Skeletal muscle cell (primary cell): ENCODE data around the gene OPHN1.
"Not testable (repeated sequence)": the region's sequence is repeated elsewhere in the genome, so short reads cannot be mapped to it uniquely, and the experiment has no call there.

Source experiments
- DNase-seq: peaks from one replicate; pipeline ENCODE4 v3.0.0-alpha.2; 2010; ENCODE audit warnings: low read depth
- H3K4me3 ChIP-seq: 2 replicates; pipeline ENCODE4 v1.5.1; 2011; ENCODE audit warnings: low read depth, mild to moderate bottlenecking, control low read depth, low read length, moderate library complexity

OPHN1 gene

DNA sequence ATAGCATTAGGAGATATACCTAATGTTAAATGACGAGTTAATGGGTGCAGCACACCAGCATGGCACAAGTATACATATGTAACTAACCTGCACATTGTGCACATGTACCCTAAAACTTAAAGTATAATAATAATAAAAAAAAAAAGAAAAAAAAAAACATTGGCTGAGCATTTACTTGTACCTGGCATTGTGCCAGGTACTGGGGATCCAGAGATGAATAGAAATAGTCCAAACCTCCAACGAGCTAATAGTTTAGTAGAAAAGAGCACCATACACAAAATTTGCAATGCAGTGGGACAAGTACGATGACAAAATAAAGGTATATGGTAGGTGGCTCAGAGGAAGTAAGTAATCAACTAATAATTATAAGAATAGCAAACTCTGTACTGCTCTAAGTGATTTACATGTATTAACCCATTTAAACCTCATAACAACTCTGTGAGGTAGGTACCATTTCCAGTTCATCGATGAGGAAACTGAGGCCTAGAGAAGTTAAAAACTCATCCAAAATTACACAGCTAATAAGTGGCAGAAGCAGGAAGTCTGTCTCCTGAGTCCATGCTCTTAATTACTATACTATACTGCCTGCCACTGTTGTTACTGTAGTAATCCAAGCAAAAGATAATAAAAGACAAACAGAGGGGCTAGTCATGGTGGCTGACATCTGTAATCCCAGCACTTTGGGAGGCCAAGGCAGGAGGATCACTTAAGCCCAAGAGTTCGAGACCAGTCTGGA is 319.3 kb downstream of the OPHN1 start:
- no peak for DNase-seq
- H3K4me3 ChIP-seq = no peak overlapping the region

- no peak for DNase-seq
- H3K4me3 ChIP-seq = no peak overlapping the region
These were observed 321.0 kb downstream of the OPHN1 start for GRCh38 chrX:68112321-68112720.

- no peak overlapping the region for H3K4me3 ChIP-seq
- DNase-seq = no peak
These were observed 324.1 kb downstream of the OPHN1 start for GRCh38 chrX:68109162-68109561.

- H3K4me3 ChIP-seq = no peak overlapping the region
- DNase-seq = no peak
These were observed 334.9 kb downstream of the OPHN1 start for GRCh38 chrX:68098431-68098830.

- no peak for DNase-seq
- H3K4me3 ChIP-seq = no peak overlapping the region
These were observed 343.0 kb downstream of the OPHN1 start for GRCh38 chrX:68090266-68090665.

DNA sequence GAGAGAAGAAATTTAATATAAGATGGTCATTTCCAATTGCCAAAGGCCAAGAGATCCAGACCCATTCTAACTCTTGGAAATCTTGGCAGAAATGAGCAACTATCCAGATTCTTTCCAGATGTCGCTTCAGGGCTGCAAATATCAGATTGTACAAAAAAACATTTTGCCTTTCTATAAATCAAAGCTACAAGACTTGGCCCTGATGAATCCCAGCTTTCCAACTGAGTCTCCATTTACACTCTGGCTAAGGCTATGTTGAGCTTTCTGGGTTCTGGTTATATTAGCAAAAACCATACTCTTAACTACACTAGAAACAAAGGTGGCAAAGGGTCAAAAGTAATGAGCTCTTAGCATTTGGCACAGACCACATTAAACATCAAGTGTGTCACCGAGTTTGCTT is 345.8 kb downstream of the OPHN1 start:
- no peak overlapping the region for H3K4me3 ChIP-seq
- no peak for DNase-seq

GRCh38 chrX:68086709-68087108 is 346.6 kb downstream of the OPHN1 start:
- DNase-seq = no peak

GRCh38 chrX:68084765-68085164 is 348.5 kb downstream of the OPHN1 start:
- peak; percentile 15 for DNase-seq

More at GRCh38 chrX:68086709-68087108, 346.6 kb downstream of the OPHN1 start:
- no peak overlapping the region for H3K4me3 ChIP-seq

DNA sequence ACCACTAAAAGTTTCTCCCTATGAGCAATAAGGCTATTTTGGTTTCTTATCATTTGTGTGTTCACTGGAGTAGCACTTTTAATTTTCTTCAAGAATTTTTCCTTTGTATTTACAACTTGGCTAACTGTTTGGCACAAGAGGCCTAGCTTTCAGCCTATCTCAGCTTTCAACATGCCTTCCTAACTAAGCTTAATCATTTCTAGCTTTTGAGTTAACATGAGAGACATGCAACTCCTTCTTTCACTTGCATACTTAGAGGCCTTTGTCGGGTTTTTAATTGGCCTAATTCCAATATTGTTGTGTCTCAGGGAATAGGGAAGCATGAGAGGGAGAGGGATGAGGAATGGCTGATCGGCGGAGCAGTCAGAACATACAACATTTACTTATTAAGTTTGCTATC is 349.8 kb downstream of the OPHN1 start:
- DNase-seq = no peak
- H3K4me3 ChIP-seq = no peak overlapping the region

More at GRCh38 chrX:68084765-68085164, 348.5 kb downstream of the OPHN1 start:
- H3K4me3 ChIP-seq = no peak overlapping the region

DNA sequence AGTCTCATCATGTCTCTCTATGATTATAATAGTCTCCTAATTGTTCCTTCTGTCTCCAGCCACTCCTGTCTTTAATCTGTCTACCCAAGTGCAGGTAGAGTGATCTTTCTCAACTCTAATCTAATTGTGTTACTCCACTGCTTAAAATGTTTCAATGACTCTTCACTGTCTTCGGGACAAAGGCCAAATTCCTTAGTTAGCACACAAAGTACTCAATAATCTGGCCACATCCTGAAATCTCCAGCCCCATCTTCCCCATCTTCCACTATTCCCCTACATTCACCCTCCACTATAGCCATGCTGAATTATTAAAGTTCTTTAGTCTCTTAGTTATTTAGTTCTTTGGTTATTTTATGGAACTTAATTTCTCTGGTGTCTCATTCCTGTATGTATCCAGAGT is 353.3 kb downstream of the OPHN1 start:
- no peak overlapping the region for H3K4me3 ChIP-seq
- no peak for DNase-seq

DNA sequence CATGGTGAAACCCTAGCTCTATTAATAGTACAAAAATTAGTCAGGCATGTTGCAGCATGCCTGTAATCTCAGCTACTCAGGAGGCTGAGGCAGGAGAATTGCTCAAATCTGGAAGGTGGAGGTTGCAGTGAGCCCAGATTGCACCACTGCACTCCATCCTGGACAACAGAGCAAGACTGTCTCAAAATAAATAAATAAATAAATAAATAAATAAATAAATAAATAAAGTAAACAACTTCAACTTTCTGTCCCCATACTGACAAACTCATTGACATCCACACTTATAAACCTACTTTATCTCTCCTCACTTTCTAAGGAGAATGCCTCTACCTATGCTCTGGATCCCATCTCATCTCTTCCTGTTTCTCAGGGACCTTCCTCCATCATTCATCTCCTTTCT is 354.5 kb downstream of the OPHN1 start:
- not testable (repeated sequence) for DNase-seq, H3K4me3 ChIP-seq

- no peak for DNase-seq
- H3K4me3 ChIP-seq = no peak overlapping the region
These were observed 355.9 kb downstream of the OPHN1 start for GRCh38 chrX:68077378-68077777.

GRCh38 chrX:68072041-68072440 is 361.3 kb downstream of the OPHN1 start:
- DNase-seq = peak; percentile 12
- H3K4me3 ChIP-seq = no peak overlapping the region

- not testable (repeated sequence) for DNase-seq, H3K4me3 ChIP-seq
These were observed 363.2 kb downstream of the OPHN1 start for GRCh38 chrX:68070119-68070518.

GRCh38 chrX:68061206-68061535 is 372.1 kb downstream of the OPHN1 start:
- no peak for DNase-seq
- no peak overlapping the region for H3K4me3 ChIP-seq

- no peak overlapping the region for H3K4me3 ChIP-seq
- no peak for DNase-seq
These were observed 372.6 kb downstream of the OPHN1 start for GRCh38 chrX:68060506-68061205.

DNA sequence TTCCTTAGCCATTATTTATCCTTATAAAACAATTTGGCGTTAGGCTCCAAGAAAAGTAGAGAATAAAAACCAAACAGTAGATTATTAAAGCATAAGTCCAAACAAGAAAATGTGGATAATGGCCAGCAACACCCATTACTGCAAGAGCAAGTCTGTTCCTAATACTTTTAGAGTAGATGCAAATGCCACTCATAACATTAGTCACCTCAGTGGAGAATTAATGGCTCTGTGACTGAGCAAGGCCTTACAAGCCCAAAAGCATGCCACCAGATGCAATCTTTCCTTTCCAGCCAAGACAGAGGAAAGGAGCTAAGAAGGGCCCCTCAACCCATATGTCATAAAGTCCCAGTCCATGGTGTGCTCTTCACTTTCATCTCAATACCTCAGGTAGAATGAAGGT is 373.8 kb downstream of the OPHN1 start:
- no peak overlapping the region for H3K4me3 ChIP-seq
- DNase-seq = no peak

DNA sequence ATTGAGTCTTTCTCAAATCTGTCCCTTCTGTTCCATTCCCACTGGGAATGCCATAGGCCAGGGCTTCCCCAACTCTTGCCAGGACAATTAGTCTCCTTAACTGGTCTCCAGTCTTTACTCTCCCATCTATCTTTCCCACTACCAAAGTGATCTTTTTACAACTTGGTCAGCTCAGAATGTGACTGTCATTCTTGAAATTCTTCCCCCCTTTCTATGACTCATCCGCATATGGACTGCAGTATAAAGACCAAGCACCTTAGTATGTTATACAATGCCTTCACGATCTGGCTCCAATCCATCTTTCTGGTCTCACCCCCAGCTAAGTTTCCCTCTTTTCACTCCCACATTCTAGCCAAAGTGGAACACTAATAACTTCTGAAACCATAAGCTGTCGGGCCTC is 383.8 kb downstream of the OPHN1 start:
- no peak for DNase-seq
- no peak overlapping the region for H3K4me3 ChIP-seq

DNA sequence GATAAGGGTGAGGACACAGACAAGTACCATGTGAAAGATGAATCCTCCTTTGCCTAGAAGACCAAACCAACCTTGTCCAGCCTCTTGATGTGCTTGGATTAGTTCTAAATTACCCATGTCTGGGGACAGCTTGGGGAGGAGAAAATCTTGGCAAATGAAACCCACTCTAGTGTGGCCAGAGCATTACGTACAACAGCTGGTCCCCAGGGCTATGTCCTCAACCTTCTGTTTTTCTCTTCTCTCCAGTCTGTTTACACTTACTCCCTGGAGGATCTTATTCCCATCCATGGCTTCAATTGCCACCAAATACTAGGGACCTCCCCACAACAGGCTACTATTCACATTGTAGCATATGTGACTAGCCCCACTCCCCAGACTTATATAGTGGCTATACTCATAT is 384.5 kb downstream of the OPHN1 start:
- no peak overlapping the region for H3K4me3 ChIP-seq
- DNase-seq = no peak

DNA sequence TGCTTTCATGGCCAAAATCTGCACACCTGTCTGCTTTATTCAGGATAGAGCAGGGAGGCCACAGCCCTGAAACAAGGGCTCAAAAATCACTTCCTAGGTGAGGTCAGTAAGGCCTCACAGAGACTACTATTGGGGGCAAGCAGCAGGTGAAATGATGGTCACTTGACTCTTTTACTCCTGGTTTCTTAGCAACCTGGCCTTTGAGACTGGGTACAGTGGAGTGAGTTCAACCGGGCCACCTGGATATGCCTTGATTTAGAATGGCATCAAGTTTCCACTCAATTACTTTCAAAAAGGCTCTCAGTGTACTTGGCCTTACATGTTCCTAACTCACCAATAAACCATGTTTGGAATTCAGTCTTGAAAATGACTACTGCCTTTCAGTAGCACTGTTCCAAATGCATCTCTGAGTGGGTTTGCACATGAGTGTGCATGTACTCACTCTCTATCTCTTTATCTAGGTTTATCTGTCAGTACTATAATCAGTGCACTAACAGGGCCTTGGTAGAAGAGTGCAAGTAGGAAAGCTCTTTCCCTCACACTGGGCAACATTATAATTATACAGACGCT is 388.2 kb downstream of the OPHN1 start:
- H3K4me3 ChIP-seq = no peak overlapping the region
- no peak for DNase-seq
